Suprapubic skin (tissue), 4 donors: ENCODE data around the gene TPK1. TPM values are rescaled to one million over a fixed set of nuclear protein-coding genes. Genes with fewer than 3 reads are reported as not detected.

Experiments
- DNase-seq, 2 donors: peaks; one replicate each; pipeline ENCODE4 v3.0.0-alpha.2; 2019; ENCODE audit warnings: low spot score in 2 of 2
- H3K27ac ChIP-seq: fragments of 200-600 bp; sonication (generic); one replicate; pipeline ENCODE4 v1.5.1; 2019
- H3K27me3 ChIP-seq: fragments of 200-600 bp; sonication (generic); one replicate; pipeline ENCODE4 v1.5.1; 2019
- H3K36me3 ChIP-seq: fragments of 200-600 bp; sonication (generic); one replicate; pipeline ENCODE4 v1.5.1; 2019
- H3K4me1 ChIP-seq: fragments of 200-600 bp; sonication (generic); one replicate; pipeline ENCODE4 v1.5.1; 2019
- H3K4me3 ChIP-seq: fragments of 200-600 bp; sonication (generic); one replicate; pipeline ENCODE4 v1.5.1; 2019; ENCODE audit warnings: mild to moderate bottlenecking
- H3K9me3 ChIP-seq: fragments of 200-600 bp; sonication (generic); one replicate; pipeline ENCODE4 v1.5.1; 2019
- CTCF ChIP-seq, 2 donors: fragments of 200-600 bp in 1 of 2; fragments of 450-650 bp in 1 of 2; sonication (generic) in 1 of 2; IDR thresholded peaks; one replicate each; pipeline ENCODE4 v1.5.1; 2016 to 2019; ENCODE audit warnings: antibody characterized with exemption in 2 of 2, mild to moderate bottlenecking in 1 of 2, moderate library complexity in 1 of 2
- EP300 ChIP-seq: sonication (generic); formaldehyde crosslinking; IDR thresholded peaks from one replicate; pipeline ENCODE4 v1.6.1; 2017; ENCODE audit warnings: antibody characterized with exemption
- POLR2A ChIP-seq, 2 donors: fragments of 450-650 bp; IDR thresholded peaks; one replicate each; pipeline ENCODE4 v1.6.1; 2017; ENCODE audit warnings: antibody characterized with exemption in 2 of 2, mild to moderate bottlenecking in 2 of 2, moderate library complexity in 2 of 2
- POLR2AphosphoS5 ChIP-seq, 3 donors: sonication (generic); formaldehyde crosslinking; IDR thresholded peaks; one replicate each; pipeline ENCODE4 v1.6.1; 2017; ENCODE audit warnings: antibody characterized with exemption in 3 of 3
- WGBS: methylation state at CpG from one replicate; pipeline ENCODE4 v1.1.5; 2018; 5-methylcytosine and 5-hydroxymethylcytosine counted together
- total RNA-seq, 4 donors: library from RNA; depleted of rRNA; stranded (reverse); fragments of >200 nt; gene quantifications; one replicate each; pipeline ENCODE4 v1.1.0, GENCODE V29; 2016

The TPK1 gene
- total RNA-seq, 4 donors from 2014 or later: 1.4 to 3.9 (median 2.8) TPM

GRCh38 chr7:144656965-144657517 lies 178.8 kb downstream of the TPK1 start:
- H3K36me3 ChIP-seq: no peaks in the 10 kb centered on the region
- H3K4me1 ChIP-seq: no peaks in the 10 kb centered on the region
- no peaks in the 10 kb centered on the region for H3K9me3 ChIP-seq
- H3K27me3 ChIP-seq: no peaks in the 10 kb centered on the region
- WGBS: 77% methylated on average over 6 of the region's 6 CpGs
- TF ChIP-seq EP300: no peak
- TF ChIP-seq POLR2A (IDR thresholded peaks at IDR 0.05): no peak
- TF ChIP-seq POLR2AphosphoS5 (IDR thresholded peaks at IDR 0.05): no peak
- no peak for TF ChIP-seq CTCF (IDR thresholded peaks at IDR 0.05)
- no peak overlapping the region for H3K27ac ChIP-seq
- no peak overlapping the region for H3K4me3 ChIP-seq
- no peak for DNase-seq

- Histone ChIP-seq H3K4me1 (no peaks in the 10 kb centered on the region), H3K27me3 (no peaks in the 10 kb centered on the region), H3K27ac (no peak overlapping the region), H3K9me3 (peaks cover 5% of the 10 kb centered on the region), H3K4me3 (no peak overlapping the region), H3K36me3 (no peaks in the 10 kb centered on the region)
- TF ChIP-seq EP300 (no peak), POLR2A (IDR thresholded peaks at IDR 0.05) (no peak), POLR2AphosphoS5 (IDR thresholded peaks at IDR 0.05) (no peak), CTCF (IDR thresholded peaks at IDR 0.05) (no peak)
- WGBS: 70% methylated on average over 5 of the region's 5 CpGs
- no peak for DNase-seq
Measured at GRCh38 chr7:144653449-144653848, 182.4 kb downstream of the TPK1 start.

GRCh38 chr7:144650439-144650838 lies 185.4 kb downstream of the TPK1 start:
- no CpG with 5 or more reads among the region's 24 CpGs for WGBS
- Histone ChIP-seq H3K4me1 (no peaks in the 10 kb centered on the region), H3K36me3 (no peaks in the 10 kb centered on the region), H3K9me3 (peaks cover 5% of the 10 kb centered on the region), H3K27me3 (no peaks in the 10 kb centered on the region), H3K4me3 (no peak overlapping the region), H3K27ac (no peak overlapping the region)
- no peak for DNase-seq
- TF ChIP-seq CTCF (IDR thresholded peaks at IDR 0.05) (no peak), POLR2AphosphoS5 (IDR thresholded peaks at IDR 0.05) (no peak), EP300 (no peak), POLR2A (IDR thresholded peaks at IDR 0.05) (no peak)

GRCh38 chr7:144649120-144649519 lies 186.7 kb downstream of the TPK1 start:
- H3K27ac ChIP-seq: no peak overlapping the region
- H3K4me3 ChIP-seq: no peak overlapping the region
- H3K9me3 ChIP-seq: peaks cover 5% of the 10 kb centered on the region
- H3K27me3 ChIP-seq: no peaks in the 10 kb centered on the region
- no peaks in the 10 kb centered on the region for H3K36me3 ChIP-seq
- TF ChIP-seq CTCF (IDR thresholded peaks at IDR 0.05): no peak
- no peak for TF ChIP-seq POLR2A (IDR thresholded peaks at IDR 0.05)
- no peak for TF ChIP-seq POLR2AphosphoS5 (IDR thresholded peaks at IDR 0.05)
- TF ChIP-seq EP300: no peak
- WGBS: 82% methylated on average over 2 of the region's 2 CpGs
- H3K4me1 ChIP-seq: no peaks in the 10 kb centered on the region
- no peak for DNase-seq

GRCh38 chr7:144641389-144642044 lies 194.3 kb downstream of the TPK1 start:
- 81% methylated on average over 4 of the region's 4 CpGs for WGBS

More at GRCh38 chr7:144641389-144642044, 194.3 kb downstream of the TPK1 start:
- no peaks in the 10 kb centered on the region for H3K9me3 ChIP-seq
- no peak for TF ChIP-seq POLR2AphosphoS5 (IDR thresholded peaks at IDR 0.05)
- no peak for TF ChIP-seq EP300
- TF ChIP-seq POLR2A (IDR thresholded peaks at IDR 0.05): no peak
- no peak for TF ChIP-seq CTCF (IDR thresholded peaks at IDR 0.05)
- no peaks in the 10 kb centered on the region for H3K36me3 ChIP-seq
- H3K4me1 ChIP-seq: no peaks in the 10 kb centered on the region
- DNase-seq: no peak
- H3K27me3 ChIP-seq: no peaks in the 10 kb centered on the region
- no peak overlapping the region for H3K27ac ChIP-seq
- no peak overlapping the region for H3K4me3 ChIP-seq
